HUES64 (cell line): ENCODE results near the gene MYOCD.

Experiments used
- H3K27ac ChIP-seq: 2 replicates; pipeline ENCODE4 v1.7.0; 2013; ENCODE audit warnings: low read depth, low read length, inconsistent platforms
- H3K27me3 ChIP-seq: 2 replicates; pipeline ENCODE4 v1.6.1; 2013; ENCODE audit warnings: mild to moderate bottlenecking, low read length; ENCODE audit not compliant: insufficient read depth
- H3K36me3 ChIP-seq: 2 replicates; pipeline ENCODE4 v1.6.1; 2013; ENCODE audit warnings: mild to moderate bottlenecking, low read length; ENCODE audit not compliant: insufficient read depth
- H3K4me1 ChIP-seq: 2 replicates; pipeline ENCODE4 v1.6.1; 2013; ENCODE audit warnings: mild to moderate bottlenecking, low read length, moderate library complexity; ENCODE audit not compliant: insufficient read depth
- H3K4me3 ChIP-seq: 2 replicates; pipeline ENCODE4 v1.5.1; 2013; ENCODE audit warnings: mild to moderate bottlenecking, low read length, moderate library complexity
- H3K9ac ChIP-seq: 2 replicates; pipeline ENCODE4 v1.6.1; 2013; ENCODE audit warnings: mild to moderate bottlenecking, low read depth, low read length
- H3K9me3 ChIP-seq: 2 replicates; pipeline ENCODE4 v1.6.1; 2013; ENCODE audit warnings: low read depth, low read length; ENCODE audit not compliant: insufficient read depth
- WGBS: fragments of 150-250, 120-280 bp; methylation state at CpG from one replicate; pipeline ENCODE4 v1.1.7; 2013; ENCODE audit warnings: missing lambda C conversion rate; 5-methylcytosine and 5-hydroxymethylcytosine counted together

The MYOCD gene

GRCh38 chr17:12643822-12644221 is 21.9 kb upstream of the MYOCD start:
- WGBS, result 88% methylated on average over 1 of the region's 1 CpG
- Histone ChIP-seq H3K4me1 (peaks cover 10% of the 10 kb centered on the region), H3K9me3 (no peaks in the 10 kb centered on the region), H3K36me3 (no peaks in the 10 kb centered on the region), H3K27me3 (no peaks in the 10 kb centered on the region), H3K4me3 (no peak overlapping the region), H3K27ac (peak overlapping the region; percentile 39; the same call in 1 of the 2 replicates), H3K9ac (no peak overlapping the region)

- H3K9me3 ChIP-seq, result no peaks in the 10 kb centered on the region
- no peaks in the 10 kb centered on the region for H3K36me3 ChIP-seq
- H3K9ac ChIP-seq, result no peak overlapping the region
- H3K4me3 ChIP-seq, result no peak overlapping the region
- no peaks in the 10 kb centered on the region for H3K27me3 ChIP-seq
- peaks cover 10% of the 10 kb centered on the region for H3K4me1 ChIP-seq
- peak overlapping the region; percentile 21; the same call in 1 of the 2 replicates for H3K27ac ChIP-seq
Measured at GRCh38 chr17:12644623-12645022, 21.1 kb upstream of the MYOCD start.

- no peak overlapping the region for H3K4me3 ChIP-seq
- H3K9me3 ChIP-seq, result no peaks in the 10 kb centered on the region
- H3K9ac ChIP-seq, result no peak overlapping the region
- no peaks in the 10 kb centered on the region for H3K27me3 ChIP-seq
- H3K27ac ChIP-seq, result no peak overlapping the region
- WGBS, result 88% methylated on average over 6 of the region's 6 CpGs
- no peaks in the 10 kb centered on the region for H3K36me3 ChIP-seq
- peaks cover 10% of the 10 kb centered on the region for H3K4me1 ChIP-seq
Measured at GRCh38 chr17:12646761-12647422, 18.8 kb upstream of the MYOCD start.

- Histone ChIP-seq H3K9me3 (no peaks in the 10 kb centered on the region), H3K4me3 (no peak overlapping the region), H3K27ac (no peak overlapping the region), H3K9ac (no peak overlapping the region), H3K36me3 (no peaks in the 10 kb centered on the region), H3K4me1 (peaks cover 10% of the 10 kb centered on the region), H3K27me3 (no peaks in the 10 kb centered on the region)
- no CpG with 5 or more reads among the region's 3 CpGs for WGBS
Measured at GRCh38 chr17:12648498-12648897, 17.2 kb upstream of the MYOCD start.

- Histone ChIP-seq H3K9ac (no peak overlapping the region), H3K4me3 (no peak overlapping the region), H3K27ac (no peak overlapping the region), H3K27me3 (no peaks in the 10 kb centered on the region), H3K36me3 (no peaks in the 10 kb centered on the region), H3K9me3 (no peaks in the 10 kb centered on the region), H3K4me1 (no peaks in the 10 kb centered on the region)
- WGBS, result 85% methylated on average over 2 of the region's 4 CpGs
Measured at GRCh38 chr17:12655936-12656335, 9.8 kb upstream of the MYOCD start.

GRCh38 chr17:12656354-12656753 is 9.3 kb upstream of the MYOCD start:
- Histone ChIP-seq H3K27me3 (no peaks in the 10 kb centered on the region), H3K36me3 (no peaks in the 10 kb centered on the region), H3K9ac (no peak overlapping the region), H3K4me3 (no peak overlapping the region), H3K4me1 (no peaks in the 10 kb centered on the region), H3K9me3 (no peaks in the 10 kb centered on the region), H3K27ac (no peak overlapping the region)
- WGBS, result 89% methylated on average over 1 of the region's 2 CpGs

GRCh38 chr17:12659500-12659899 is 6.2 kb upstream of the MYOCD start:
- Histone ChIP-seq H3K4me1 (no peaks in the 10 kb centered on the region), H3K4me3 (no peak overlapping the region), H3K27ac (no peak overlapping the region), H3K9ac (no peak overlapping the region), H3K9me3 (no peaks in the 10 kb centered on the region), H3K36me3 (no peaks in the 10 kb centered on the region), H3K27me3 (peaks cover 11% of the 10 kb centered on the region)
- no CpG with 5 or more reads among the region's 1 CpG for WGBS

GRCh38 chr17:12664252-12664651 is 1.4 kb upstream of the MYOCD start:
- Histone ChIP-seq H3K9ac (no peak overlapping the region), H3K4me1 (no peaks in the 10 kb centered on the region), H3K27me3 (peaks cover 30% of the 10 kb centered on the region), H3K36me3 (no peaks in the 10 kb centered on the region), H3K27ac (no peak overlapping the region), H3K9me3 (no peaks in the 10 kb centered on the region), H3K4me3 (no peak overlapping the region)
- 85% methylated on average over 11 of the region's 11 CpGs for WGBS

- Histone ChIP-seq H3K9me3 (no peaks in the 10 kb centered on the region), H3K9ac (peak overlapping the region; percentile 39; the same call in 1 of the 2 replicates), H3K36me3 (no peaks in the 10 kb centered on the region), H3K27ac (no peak overlapping the region), H3K27me3 (peaks cover 30% of the 10 kb centered on the region), H3K4me3 (peak overlapping the region; percentile 72), H3K4me1 (no peaks in the 10 kb centered on the region)
- 27% methylated on average over 11 of the region's 11 CpGs for WGBS
Measured at GRCh38 chr17:12664894-12665262, 812 bp upstream of the MYOCD start.

- Histone ChIP-seq H3K27me3 (peaks cover 30% of the 10 kb centered on the region), H3K27ac (no peak overlapping the region)
Measured at GRCh38 chr17:12666718-12667117, 1.0 kb downstream of the MYOCD start.

GRCh38 chr17:12667299-12667958 is 1.7 kb downstream of the MYOCD start:
- 29% methylated on average over 9 of the region's 9 CpGs for WGBS
- H3K4me1 ChIP-seq, result no peaks in the 10 kb centered on the region
- no peak overlapping the region for H3K4me3 ChIP-seq
- no peaks in the 10 kb centered on the region for H3K9me3 ChIP-seq
- H3K27me3 ChIP-seq, result peaks cover 30% of the 10 kb centered on the region
- no peak overlapping the region for H3K27ac ChIP-seq
- no peaks in the 10 kb centered on the region for H3K36me3 ChIP-seq
- no peak overlapping the region for H3K9ac ChIP-seq

More at GRCh38 chr17:12666718-12667117, 1.0 kb downstream of the MYOCD start:
- H3K36me3 ChIP-seq, result no peaks in the 10 kb centered on the region
- WGBS, result 94% methylated on average over 6 of the region's 6 CpGs
- H3K4me1 ChIP-seq, result no peaks in the 10 kb centered on the region
- H3K9me3 ChIP-seq, result no peaks in the 10 kb centered on the region
- no peak overlapping the region for H3K9ac ChIP-seq
- no peak overlapping the region; the same call in 1 of the 2 replicates for H3K4me3 ChIP-seq
